Measurements from ENCODE around the gene XYLT1. TPM values are rescaled to one million over a fixed set of nuclear protein-coding genes. Genes with fewer than 3 reads are reported as not detected.

The XYLT1 gene
- total RNA-seq, 1 experiment from 2014 or later = 14.5 TPM

DNA sequence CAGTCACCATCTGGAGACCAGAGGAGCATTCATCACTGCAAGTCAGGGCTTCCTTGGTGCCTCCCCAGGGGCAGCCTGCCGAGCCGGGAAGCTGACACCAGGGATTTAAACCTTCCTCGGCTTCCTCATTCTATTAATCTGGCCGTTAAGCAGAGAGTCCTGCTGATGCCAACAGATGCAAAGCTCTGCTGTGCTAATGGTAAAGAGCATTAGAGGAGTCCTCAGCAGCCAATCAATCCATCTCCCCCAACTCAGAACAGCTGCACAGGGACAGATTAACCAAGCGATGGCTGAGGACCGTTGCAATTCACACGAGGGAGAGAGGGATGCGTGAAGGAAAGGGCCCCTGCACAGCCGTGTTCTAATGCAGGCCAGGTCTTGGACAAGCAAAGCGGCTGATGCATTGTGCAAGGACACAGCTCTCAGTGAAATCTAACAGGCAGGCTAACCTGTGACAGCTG, 116.6 kb downstream of the XYLT1 start:
- Histone ChIP-seq H3K9ac (ENCODE audit: extremely low read depth, insufficient read length, low read length) (no peak overlapping the region), H3K9me3 (ENCODE audit: control insufficient read depth, low read depth, low read length) (no peaks in the 10 kb centered on the region), H4K91ac (ENCODE audit: insufficient read length, low read depth, low read length) (no peak overlapping the region), H3K18ac (ENCODE audit: insufficient read length, low read depth, low read length) (no peak overlapping the region), H3K4ac (ENCODE audit: low read depth, low read length) (no peak overlapping the region), H3K27ac (ENCODE audit: insufficient read length, low read depth, low read length) (no peak overlapping the region), H2AFZ (ENCODE audit: low read length) (no peak overlapping the region), H3K14ac (ENCODE audit: insufficient read depth, low read length) (no peak overlapping the region; the same call in 1 of the 2 replicates), H3K4me2 (ENCODE audit: insufficient read depth, insufficient read length, low read length) (no peak overlapping the region), H2BK20ac (ENCODE audit: low read depth, low read length, poor library complexity, severe bottlenecking) (no peak overlapping the region), H2BK120ac (ENCODE audit: low read depth, low read length, poor library complexity, severe bottlenecking) (no peak overlapping the region), H3K56ac (ENCODE audit: insufficient read length, low read depth, low read length) (no peak overlapping the region), H3T11ph (ENCODE audit: low read length) (no peak overlapping the region), H3K79me2 (ENCODE audit: insufficient read depth, low read length) (no peaks in the 10 kb centered on the region), H2AK5ac (ENCODE audit: insufficient read length, low read length) (no peak overlapping the region), H4K20me1 (ENCODE audit: control insufficient read depth, insufficient read depth, insufficient read length) (no peaks in the 10 kb centered on the region), H3K79me1 (ENCODE audit: insufficient read depth, low read depth, low read length, poor library complexity, severe bottlenecking) (no peaks in the 10 kb centered on the region), H2BK12ac (ENCODE audit: insufficient read length, low read depth, low read length) (no peak overlapping the region), H4K5ac (ENCODE audit: insufficient read length, low read depth, low read length) (no peak overlapping the region), H3K23ac (ENCODE audit: insufficient read length, low read depth, low read length) (no peak overlapping the region), H3K23me2 (ENCODE audit: insufficient read length, low read depth, low read length, poor library complexity, severe bottlenecking) (no peaks in the 10 kb centered on the region), H2BK5ac (ENCODE audit: insufficient read length, low read length) (no peak overlapping the region), H3K27me3 (ENCODE audit: insufficient read depth, low read length) (no peaks in the 10 kb centered on the region), H2BK15ac (ENCODE audit: low read depth, low read length) (no peak overlapping the region), H3K4me1 (ENCODE audit: insufficient read depth, low read length) (peaks cover 2% of the 10 kb centered on the region; the same call in 1 of the 2 replicates), H4K8ac (replicated peaks; ENCODE audit: insufficient read length, low read depth, low read length) (no peak overlapping the region)
- H3K36me3 Mint-ChIP-seq (ENCODE audit: insufficient read depth in 1 of 3, low read depth in 3 of 3) = peaks cover 0 to 4% (median 4%) of the 10 kb centered on the region in 3 experiments; a peak in 4 of 7 replicates
- H3K27ac Mint-ChIP-seq = peak overlapping the region in 2 of 3 experiments; percentile 4 to 11; a peak in 1 of 7 replicates
- TF ChIP-seq, protein P1, sequence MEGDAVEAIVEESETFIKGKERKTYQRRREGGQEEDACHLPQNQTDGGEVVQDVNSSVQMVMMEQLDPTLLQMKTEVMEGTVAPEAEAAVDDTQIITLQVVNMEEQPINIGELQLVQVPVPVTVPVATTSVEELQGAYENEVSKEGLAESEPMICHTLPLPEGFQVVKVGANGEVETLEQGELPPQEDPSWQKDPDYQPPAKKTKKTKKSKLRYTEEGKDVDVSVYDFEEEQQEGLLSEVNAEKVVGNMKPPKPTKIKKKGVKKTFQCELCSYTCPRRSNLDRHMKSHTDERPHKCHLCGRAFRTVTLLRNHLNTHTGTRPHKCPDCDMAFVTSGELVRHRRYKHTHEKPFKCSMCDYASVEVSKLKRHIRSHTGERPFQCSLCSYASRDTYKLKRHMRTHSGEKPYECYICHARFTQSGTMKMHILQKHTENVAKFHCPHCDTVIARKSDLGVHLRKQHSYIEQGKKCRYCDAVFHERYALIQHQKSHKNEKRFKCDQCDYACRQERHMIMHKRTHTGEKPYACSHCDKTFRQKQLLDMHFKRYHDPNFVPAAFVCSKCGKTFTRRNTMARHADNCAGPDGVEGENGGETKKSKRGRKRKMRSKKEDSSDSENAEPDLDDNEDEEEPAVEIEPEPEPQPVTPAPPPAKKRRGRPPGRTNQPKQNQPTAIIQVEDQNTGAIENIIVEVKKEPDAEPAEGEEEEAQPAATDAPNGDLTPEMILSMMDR (conservative IDR thresholded peaks at IDR 0.05) = no peak
- no peaks in the 10 kb centered on the region for H3K9me3 Mint-ChIP-seq
- peaks cover 9 to 34% of the 10 kb centered on the region in 2 experiments for H3K4me1 Mint-ChIP-seq
- no peak overlapping the region for H3K4me3 Mint-ChIP-seq
- no peak for DNase-seq
- WGBS (ENCODE audit: extremely low coverage, insufficient read length, low lambda C conversion rate) = no CpG with 5 or more reads among the region's 10 CpGs
- no peaks in the 10 kb centered on the region for H3K27me3 Mint-ChIP-seq (ENCODE audit: low read depth)

Data from H9 (cell line).